H9 (cell line): ENCODE results near the gene TGFB3. TPM values are rescaled to one million over a fixed set of nuclear protein-coding genes. Genes with fewer than 3 reads are reported as not detected.

Experiments used
- DNase-seq: peaks from one replicate; pipeline ENCODE4 v3.0.0-alpha.2; 2017
- H2AFZ ChIP-seq: one replicate; pipeline ENCODE4 v1.6.1; 2013; ENCODE audit warnings: mild to moderate bottlenecking, low read length, control low read depth, moderate library complexity
- H2AK5ac ChIP-seq: 2 replicates; pipeline ENCODE4 v1.6.1; 2013; ENCODE audit warnings: low read length, control low read depth, mixed read lengths; ENCODE audit not compliant: insufficient read length
- H2BK120ac ChIP-seq: one replicate; pipeline ENCODE4 v1.6.1; 2013; ENCODE audit warnings: low read depth, mild to moderate bottlenecking, low read length, control low read depth, inconsistent platforms; ENCODE audit not compliant: poor library complexity, severe bottlenecking
- H2BK12ac ChIP-seq: 2 replicates; pipeline ENCODE4 v1.6.1; 2013; ENCODE audit warnings: low read length, control low read depth, mixed read lengths, low read depth; ENCODE audit not compliant: insufficient read length
- H2BK15ac ChIP-seq: 2 replicates; pipeline ENCODE4 v1.6.1; 2013; ENCODE audit warnings: low read depth, low read length, control low read depth
- H2BK20ac ChIP-seq: one replicate; pipeline ENCODE4 v1.6.1; 2013; ENCODE audit warnings: low read depth, mild to moderate bottlenecking, low read length, control low read depth, inconsistent platforms; ENCODE audit not compliant: poor library complexity, severe bottlenecking
- H2BK5ac ChIP-seq: 2 replicates; pipeline ENCODE4 v1.6.1; 2013; ENCODE audit warnings: low read length, control low read depth, mixed read lengths; ENCODE audit not compliant: insufficient read length
- H3K14ac ChIP-seq: 2 replicates; pipeline ENCODE4 v1.6.1; 2013; ENCODE audit warnings: low read length, control low read depth; ENCODE audit not compliant: insufficient read depth
- H3K18ac ChIP-seq: 2 replicates; pipeline ENCODE4 v1.6.1; 2013; ENCODE audit warnings: low read depth, mild to moderate bottlenecking, mixed read lengths, low read length, control low read depth; ENCODE audit not compliant: insufficient read length
- H3K23ac ChIP-seq: 2 replicates; pipeline ENCODE4 v1.6.1; 2013; ENCODE audit warnings: low read length, control low read depth, mixed read lengths, low read depth; ENCODE audit not compliant: insufficient read length
- H3K23me2 ChIP-seq: 2 replicates; pipeline ENCODE4 v1.6.1; 2013; ENCODE audit warnings: low read depth, mild to moderate bottlenecking, mixed read lengths, low read length, control low read depth; ENCODE audit not compliant: insufficient read length, poor library complexity, severe bottlenecking
- H3K27ac ChIP-seq: 2 replicates; pipeline ENCODE4 v1.5.1; 2013; ENCODE audit warnings: low read length, control low read depth, mixed read lengths, low read depth; ENCODE audit not compliant: insufficient read length
- H3K27me3 ChIP-seq: 2 replicates; pipeline ENCODE4 v1.6.1; 2013; ENCODE audit warnings: low read length, control low read depth, inconsistent platforms; ENCODE audit not compliant: insufficient read depth
- H3K4ac ChIP-seq: 2 replicates; pipeline ENCODE4 v1.6.1; 2013; ENCODE audit warnings: low read depth, mild to moderate bottlenecking, control low read depth, inconsistent platforms, low read length, moderate library complexity
- H3K4me1 ChIP-seq: 2 replicates; pipeline ENCODE4 v1.6.1; 2013; ENCODE audit warnings: low read length, control low read depth, inconsistent platforms; ENCODE audit not compliant: insufficient read depth
- H3K4me2 ChIP-seq: 2 replicates; pipeline ENCODE4 v1.6.1; 2013; ENCODE audit warnings: low read length, control low read depth, mixed read lengths; ENCODE audit not compliant: insufficient read length, insufficient read depth
- H3K56ac ChIP-seq: 2 replicates; pipeline ENCODE4 v1.6.1; 2013; ENCODE audit warnings: low read depth, mild to moderate bottlenecking, mixed read lengths, low read length, control low read depth; ENCODE audit not compliant: insufficient read length
- H3K79me1 ChIP-seq: 2 replicates; pipeline ENCODE4 v1.6.1; 2013; ENCODE audit warnings: low read depth, mild to moderate bottlenecking, moderate library complexity, low read length, control low read depth, inconsistent platforms; ENCODE audit not compliant: insufficient read depth, poor library complexity, severe bottlenecking
- H3K79me2 ChIP-seq: 2 replicates; pipeline ENCODE4 v1.6.1; 2013; ENCODE audit warnings: low read length, control low read depth, inconsistent platforms; ENCODE audit not compliant: insufficient read depth
- H3K9ac ChIP-seq: 2 replicates; pipeline ENCODE4 v1.6.1; 2013; ENCODE audit warnings: low read length, control low read depth, mixed read lengths; ENCODE audit not compliant: insufficient read length; ENCODE audit errors: extremely low read depth
- H3K9me3 ChIP-seq: one replicate; pipeline ENCODE4 v1.6.1; 2013; ENCODE audit warnings: low read depth, low read length, inconsistent platforms; ENCODE audit not compliant: control insufficient read depth
- H3T11ph ChIP-seq: one replicate; pipeline ENCODE4 v1.6.1; 2013; ENCODE audit warnings: mild to moderate bottlenecking, low read length, control low read depth, inconsistent platforms
- H4K20me1 ChIP-seq: one replicate; pipeline ENCODE4 v1.6.1; 2013; ENCODE audit not compliant: control insufficient read depth, insufficient read length, insufficient read depth
- H4K5ac ChIP-seq: 2 replicates; pipeline ENCODE4 v1.6.1; 2013; ENCODE audit warnings: low read depth, mild to moderate bottlenecking, mixed read lengths, low read length, control low read depth; ENCODE audit not compliant: insufficient read length
- H4K8ac ChIP-seq: replicated peaks from 2 replicates; pipeline ENCODE4 v1.6.1; 2013; ENCODE audit warnings: low read length, control low read depth, mixed read lengths, low read depth; ENCODE audit not compliant: insufficient read length
- H4K91ac ChIP-seq: 2 replicates; pipeline ENCODE4 v1.6.1; 2013; ENCODE audit warnings: low read depth, mild to moderate bottlenecking, moderate library complexity, mixed read lengths, low read length, control low read depth; ENCODE audit not compliant: insufficient read length
- H3K27ac Mint-ChIP-seq, 3 experiments: 2 replicates in 2 of 3; 3 replicates in 1 of 3; pipeline ENCODE4 v1.8.0; 2020 to 2021; ENCODE audit warnings: mixed read lengths in 3 of 3, mild to moderate bottlenecking in 1 of 3, moderate library complexity in 1 of 3
- H3K27me3 Mint-ChIP-seq: 2 replicates; pipeline ENCODE4 v1.8.0; 2021; ENCODE audit warnings: low read depth, mild to moderate bottlenecking, moderate library complexity, mixed read lengths
- H3K36me3 Mint-ChIP-seq, 3 experiments: 2 replicates in 2 of 3; 3 replicates in 1 of 3; pipeline ENCODE4 v1.8.0; 2020 to 2021; ENCODE audit warnings: low read depth in 3 of 3, mixed read lengths in 3 of 3; ENCODE audit not compliant: insufficient read depth in 1 of 3
- H3K4me1 Mint-ChIP-seq, 2 experiments: 2 replicates each; pipeline ENCODE4 v1.8.0; 2020; ENCODE audit warnings: mixed read lengths in 2 of 2
- H3K4me3 Mint-ChIP-seq, 2 experiments: 2 replicates in 1 of 2; 3 replicates in 1 of 2; pipeline ENCODE4 v1.8.0; 2020 to 2021; ENCODE audit warnings: mild to moderate bottlenecking in 2 of 2, mixed read lengths in 2 of 2, moderate library complexity in 1 of 2
- H3K9me3 Mint-ChIP-seq, 2 experiments: 2 replicates in 1 of 2; 3 replicates in 1 of 2; pipeline ENCODE4 v1.8.0; 2020; ENCODE audit warnings: mild to moderate bottlenecking in 2 of 2, mixed read lengths in 2 of 2, moderate library complexity in 1 of 2
- CTCF ChIP-seq: fragments of 200-600 bp; sonication (generic); conservative IDR thresholded peaks from 3 replicates; pipeline ENCODE4 v1.8.0; 2021; ENCODE audit warnings: antibody characterized with exemption, mild to moderate bottlenecking
- WGBS: extraction: QIAGEN DNeasy Blood & Tissue Kit; methylation state at CpG from one replicate; pipeline ENCODE4 v1.1.7; 2013; ENCODE audit warnings: missing lambda C conversion rate, low lambda C conversion rate, mixed read lengths; ENCODE audit not compliant: insufficient read length; ENCODE audit errors: extremely low coverage; 5-methylcytosine and 5-hydroxymethylcytosine counted together
- total RNA-seq: library from RNA; stranded (reverse); gene quantifications from 2 replicates; pipeline ENCODE4 v1.2.1, GENCODE V29; 2021

The TGFB3 gene
- total RNA-seq, 1 experiment from 2014 or later, result 0.37 TPM

GRCh38 chr14:75985618-75986438 lies 4.0 kb upstream of the TGFB3 start, which contains the start of gene IFT43:
IFT43 (plus strand) TSS chr14:75985763; CDS start chr14:75985787, 24 bp downstream.
- Histone ChIP-seq H2BK120ac (no peak within 1 kb of the TSS), H3K23me2 (peaks cover 12% of the 10 kb centered on the region), H4K91ac (no peak within 1 kb of the TSS), H4K5ac (no peak within 1 kb of the TSS), H3K79me1 (no peaks in the 10 kb centered on the region), H3K18ac (no peak within 1 kb of the TSS), H3K27ac (no peak within 1 kb of the TSS), H3K9ac (no peak within 1 kb of the TSS), H2AK5ac (no peak within 1 kb of the TSS), H4K8ac (no peak within 1 kb of the TSS), H3K56ac (no peak within 1 kb of the TSS), H3K9me3 (no peaks in the 10 kb centered on the region), H3K23ac (no peak within 1 kb of the TSS), H3K4me2 (peak within 1 kb of the TSS; percentile 76), H2AFZ (no peak within 1 kb of the TSS), H3K27me3 (peaks cover 2% of the 10 kb centered on the region; the same call in 1 of the 2 replicates), H2BK15ac (no peak within 1 kb of the TSS), H2BK12ac (no peak within 1 kb of the TSS), H2BK5ac (no peak within 1 kb of the TSS), H3K14ac (no peak within 1 kb of the TSS), H3K4ac (no peak within 1 kb of the TSS), H3K79me2 (no peaks in the 10 kb centered on the region), H3T11ph (no peak within 1 kb of the TSS), H4K20me1 (no peaks in the 10 kb centered on the region), H3K4me1 (no peaks in the 10 kb centered on the region), H2BK20ac (no peak within 1 kb of the TSS)
- H3K27ac Mint-ChIP-seq, result peak within 1 kb of the TSS; percentile 45 to 93 (median 91); a peak in 4 of 7 replicates
- H3K4me1 Mint-ChIP-seq, result peaks cover 19 to 21% of the 10 kb centered on the region in 2 experiments
- peaks cover 0 to 12% (median 6%) of the 10 kb centered on the region in 3 experiments; a peak in 4 of 7 replicates for H3K36me3 Mint-ChIP-seq
- DNase-seq, result peak; percentile 84
- no peaks in the 10 kb centered on the region; a peak in 1 of 5 replicates for H3K9me3 Mint-ChIP-seq
- peak within 1 kb of the TSS; percentile 92 to 95 for H3K4me3 Mint-ChIP-seq
- no peak for TF ChIP-seq CTCF
- H3K27me3 Mint-ChIP-seq, result peaks cover 42% of the 10 kb centered on the region
- no CpG with 5 or more reads among the region's 52 CpGs for WGBS
